ENCODE measurements around the gene TGFBR1.

TGFBR1 gene

GRCh38 chr9:99069075-99069474 lies 35.8 kb upstream of the TGFBR1 start:
- H3K4me1 ChIP-seq (ENCODE audit: control insufficient read depth, insufficient read depth, low read length): no peaks in the 10 kb centered on the region
- H3K4me3 ChIP-seq (ENCODE audit: low read depth, low read length): no peak overlapping the region
- no peaks in the 10 kb centered on the region for H3K27me3 ChIP-seq (ENCODE audit: control insufficient read depth, insufficient read depth, low read length)
- H3K9me3 ChIP-seq (ENCODE audit: control insufficient read depth, insufficient read depth, low read depth, low read length): no peaks in the 10 kb centered on the region
- no peak overlapping the region for H3K9ac ChIP-seq (ENCODE audit: low read length)
- H3K36me3 ChIP-seq (ENCODE audit: control insufficient read depth, insufficient read depth, low read length): no peaks in the 10 kb centered on the region
- H3K27ac ChIP-seq (ENCODE audit: low read depth, low read length): no peak overlapping the region

- H3K27ac ChIP-seq (ENCODE audit: low read depth, low read length): no peak overlapping the region
- no peaks in the 10 kb centered on the region for H3K4me1 ChIP-seq (ENCODE audit: control insufficient read depth, insufficient read depth, low read length)
- no peak overlapping the region for H3K9ac ChIP-seq (ENCODE audit: low read length)
- H3K4me3 ChIP-seq (ENCODE audit: low read depth, low read length): no peak overlapping the region
- H3K9me3 ChIP-seq (ENCODE audit: control insufficient read depth, insufficient read depth, low read depth, low read length): no peaks in the 10 kb centered on the region
- H3K27me3 ChIP-seq (ENCODE audit: control insufficient read depth, insufficient read depth, low read length): no peaks in the 10 kb centered on the region
- no peaks in the 10 kb centered on the region for H3K36me3 ChIP-seq (ENCODE audit: control insufficient read depth, insufficient read depth, low read length)
Measured at GRCh38 chr9:99069546-99069945, 35.4 kb upstream of the TGFBR1 start.

GRCh38 chr9:99070681-99071080 lies 34.2 kb upstream of the TGFBR1 start:
- no peaks in the 10 kb centered on the region for H3K9me3 ChIP-seq (ENCODE audit: control insufficient read depth, insufficient read depth, low read depth, low read length)
- no peak overlapping the region for H3K9ac ChIP-seq (ENCODE audit: low read length)
- no peaks in the 10 kb centered on the region for H3K27me3 ChIP-seq (ENCODE audit: control insufficient read depth, insufficient read depth, low read length)
- no peak overlapping the region for H3K27ac ChIP-seq (ENCODE audit: low read depth, low read length)
- no peaks in the 10 kb centered on the region; the same call in 1 of the 2 replicates for H3K4me1 ChIP-seq (ENCODE audit: control insufficient read depth, insufficient read depth, low read length)
- H3K4me3 ChIP-seq (ENCODE audit: low read depth, low read length): no peak overlapping the region
- H3K36me3 ChIP-seq (ENCODE audit: control insufficient read depth, insufficient read depth, low read length): no peaks in the 10 kb centered on the region

GRCh38 chr9:99071313-99072039 lies 33.4 kb upstream of the TGFBR1 start:
- Histone ChIP-seq H3K4me1 (ENCODE audit: control insufficient read depth, insufficient read depth, low read length) (no peaks in the 10 kb centered on the region; the same call in 1 of the 2 replicates), H3K27me3 (ENCODE audit: control insufficient read depth, insufficient read depth, low read length) (no peaks in the 10 kb centered on the region), H3K4me3 (ENCODE audit: low read depth, low read length) (no peak overlapping the region), H3K9ac (ENCODE audit: low read length) (no peak overlapping the region), H3K27ac (ENCODE audit: low read depth, low read length) (no peak overlapping the region), H3K9me3 (ENCODE audit: control insufficient read depth, insufficient read depth, low read depth, low read length) (no peaks in the 10 kb centered on the region), H3K36me3 (ENCODE audit: control insufficient read depth, insufficient read depth, low read length) (no peaks in the 10 kb centered on the region)

GRCh38 chr9:99072040-99072394 lies 32.9 kb upstream of the TGFBR1 start:
- no peaks in the 10 kb centered on the region for H3K36me3 ChIP-seq (ENCODE audit: control insufficient read depth, insufficient read depth, low read length)
- H3K27ac ChIP-seq (ENCODE audit: low read depth, low read length): no peak overlapping the region
- no peaks in the 10 kb centered on the region; the same call in 1 of the 2 replicates for H3K4me1 ChIP-seq (ENCODE audit: control insufficient read depth, insufficient read depth, low read length)
- H3K4me3 ChIP-seq (ENCODE audit: low read depth, low read length): no peak overlapping the region
- no peak overlapping the region for H3K9ac ChIP-seq (ENCODE audit: low read length)
- H3K9me3 ChIP-seq (ENCODE audit: control insufficient read depth, insufficient read depth, low read depth, low read length): no peaks in the 10 kb centered on the region
- H3K27me3 ChIP-seq (ENCODE audit: control insufficient read depth, insufficient read depth, low read length): no peaks in the 10 kb centered on the region

- no peak overlapping the region for H3K9ac ChIP-seq (ENCODE audit: low read length)
- H3K4me1 ChIP-seq (ENCODE audit: control insufficient read depth, insufficient read depth, low read length): no peaks in the 10 kb centered on the region; the same call in 1 of the 2 replicates
- no peaks in the 10 kb centered on the region for H3K36me3 ChIP-seq (ENCODE audit: control insufficient read depth, insufficient read depth, low read length)
- H3K9me3 ChIP-seq (ENCODE audit: control insufficient read depth, insufficient read depth, low read depth, low read length): no peaks in the 10 kb centered on the region
- no peak overlapping the region for H3K27ac ChIP-seq (ENCODE audit: low read depth, low read length)
- no peak overlapping the region for H3K4me3 ChIP-seq (ENCODE audit: low read depth, low read length)
- H3K27me3 ChIP-seq (ENCODE audit: control insufficient read depth, insufficient read depth, low read length): no peaks in the 10 kb centered on the region
Measured at GRCh38 chr9:99073347-99073746, 31.6 kb upstream of the TGFBR1 start.

GRCh38 chr9:99073985-99074901 lies 30.7 kb upstream of the TGFBR1 start:
- no peaks in the 10 kb centered on the region; the same call in 1 of the 2 replicates for H3K4me1 ChIP-seq (ENCODE audit: control insufficient read depth, insufficient read depth, low read length)
- no peak overlapping the region for H3K27ac ChIP-seq (ENCODE audit: low read depth, low read length)
- H3K9ac ChIP-seq (ENCODE audit: low read length): no peak overlapping the region
- no peaks in the 10 kb centered on the region for H3K36me3 ChIP-seq (ENCODE audit: control insufficient read depth, insufficient read depth, low read length)
- H3K27me3 ChIP-seq (ENCODE audit: control insufficient read depth, insufficient read depth, low read length): no peaks in the 10 kb centered on the region
- no peak overlapping the region for H3K4me3 ChIP-seq (ENCODE audit: low read depth, low read length)
- no peaks in the 10 kb centered on the region for H3K9me3 ChIP-seq (ENCODE audit: control insufficient read depth, insufficient read depth, low read depth, low read length)

- H3K4me3 ChIP-seq (ENCODE audit: low read depth, low read length): no peak overlapping the region
- no peaks in the 10 kb centered on the region; the same call in 1 of the 2 replicates for H3K4me1 ChIP-seq (ENCODE audit: control insufficient read depth, insufficient read depth, low read length)
- H3K27ac ChIP-seq (ENCODE audit: low read depth, low read length): no peak overlapping the region
- H3K9me3 ChIP-seq (ENCODE audit: control insufficient read depth, insufficient read depth, low read depth, low read length): no peaks in the 10 kb centered on the region
- H3K9ac ChIP-seq (ENCODE audit: low read length): no peak overlapping the region
- no peaks in the 10 kb centered on the region for H3K36me3 ChIP-seq (ENCODE audit: control insufficient read depth, insufficient read depth, low read length)
- no peaks in the 10 kb centered on the region for H3K27me3 ChIP-seq (ENCODE audit: control insufficient read depth, insufficient read depth, low read length)
Measured at GRCh38 chr9:99074902-99075245, 30.0 kb upstream of the TGFBR1 start.

- Histone ChIP-seq H3K4me3 (ENCODE audit: low read depth, low read length) (no peak overlapping the region), H3K27ac (ENCODE audit: low read depth, low read length) (no peak overlapping the region), H3K9me3 (ENCODE audit: control insufficient read depth, insufficient read depth, low read depth, low read length) (no peaks in the 10 kb centered on the region), H3K4me1 (ENCODE audit: control insufficient read depth, insufficient read depth, low read length) (no peaks in the 10 kb centered on the region; the same call in 1 of the 2 replicates), H3K36me3 (ENCODE audit: control insufficient read depth, insufficient read depth, low read length) (no peaks in the 10 kb centered on the region), H3K27me3 (ENCODE audit: control insufficient read depth, insufficient read depth, low read length) (no peaks in the 10 kb centered on the region), H3K9ac (ENCODE audit: low read length) (no peak overlapping the region)
Measured at GRCh38 chr9:99075246-99075912, 29.5 kb upstream of the TGFBR1 start.

GRCh38 chr9:99076030-99076429 lies 28.9 kb upstream of the TGFBR1 start:
- Histone ChIP-seq H3K27me3 (ENCODE audit: control insufficient read depth, insufficient read depth, low read length) (no peaks in the 10 kb centered on the region), H3K4me3 (ENCODE audit: low read depth, low read length) (no peak overlapping the region), H3K36me3 (ENCODE audit: control insufficient read depth, insufficient read depth, low read length) (no peaks in the 10 kb centered on the region), H3K27ac (ENCODE audit: low read depth, low read length) (no peak overlapping the region), H3K9ac (ENCODE audit: low read length) (no peak overlapping the region), H3K4me1 (ENCODE audit: control insufficient read depth, insufficient read depth, low read length) (no peaks in the 10 kb centered on the region; the same call in 1 of the 2 replicates), H3K9me3 (ENCODE audit: control insufficient read depth, insufficient read depth, low read depth, low read length) (no peaks in the 10 kb centered on the region)

Measured in HUES6 (cell line).